Measurements from ENCODE around the gene HPS4.

GRCh38 chr22:26524870-26525269 is 41.3 kb upstream of the HPS4 start:
- no peak for TF ChIP-seq CTCF (IDR thresholded peaks at IDR 0.05)
- no peak for TF ChIP-seq POLR2A (IDR thresholded peaks at IDR 0.05)
- no peak for TF ChIP-seq EP300 (IDR thresholded peaks at IDR 0.05)
